Fibroblast of lung (primary cell): Measurements from ENCODE around the gene MIX23. TPM values are rescaled to one million over a fixed set of nuclear protein-coding genes. Genes with fewer than 3 reads are reported as not detected.

Experiments used
- DNase-seq, 2 donors: peaks; one replicate each; pipeline versions ENCODE4 v3.0.0 to v3.0.0-alpha.2; 2010; ENCODE audit warnings: low read depth in 2 of 2
- H2AFZ ChIP-seq: 2 replicates; pipeline ENCODE4 v1.5.1; 2012; ENCODE audit warnings: low read length, control low read depth, inconsistent platforms
- H3K27ac ChIP-seq: 2 replicates; pipeline ENCODE4 v1.5.1; 2011; ENCODE audit warnings: low read length, control low read depth; ENCODE audit not compliant: insufficient read depth
- H3K27me3 ChIP-seq: 2 replicates; pipeline ENCODE4 v1.5.1; 2011; ENCODE audit warnings: mild to moderate bottlenecking, low read length; ENCODE audit not compliant: control insufficient read depth, insufficient read depth
- H3K36me3 ChIP-seq: 2 replicates; pipeline ENCODE4 v1.5.1; 2011; ENCODE audit warnings: low read length; ENCODE audit not compliant: control insufficient read depth, insufficient read depth
- H3K4me1 ChIP-seq: 2 replicates; pipeline ENCODE4 v1.5.1; 2011; ENCODE audit warnings: low read length; ENCODE audit not compliant: control insufficient read depth, insufficient read depth; ENCODE audit errors: extremely low read depth
- H3K4me2 ChIP-seq: 2 replicates; pipeline ENCODE4 v1.5.1; 2011; ENCODE audit warnings: low read length, control low read depth; ENCODE audit not compliant: insufficient read depth; ENCODE audit errors: extremely low read depth
- H3K4me3 ChIP-seq, 4 experiments: fragments of 200-600 bp in 1 of 4; sonication (generic) in 1 of 4; replicated peaks in 1 of 4; 2 replicates each; pipeline ENCODE4 v1.5.1; 2011 to 2016; ENCODE audit warnings: low read length in 4 of 4, low read depth in 3 of 4, mild to moderate bottlenecking in 3 of 4, control low read depth in 2 of 4, inconsistent platforms in 1 of 4, mixed read lengths in 1 of 4; ENCODE audit not compliant: insufficient read depth in 1 of 4; ENCODE audit errors: control extremely low read depth in 1 of 4
- H3K79me2 ChIP-seq: 2 replicates; pipeline ENCODE4 v1.5.1; 2012; ENCODE audit warnings: mild to moderate bottlenecking, low read length, inconsistent platforms; ENCODE audit not compliant: control insufficient read depth, insufficient read depth
- H3K9ac ChIP-seq: 2 replicates; pipeline ENCODE4 v1.5.1; 2011; ENCODE audit warnings: mild to moderate bottlenecking, low read length, control low read depth; ENCODE audit not compliant: insufficient read depth
- H3K9me3 ChIP-seq: 2 replicates; pipeline ENCODE4 v1.5.1; 2012; ENCODE audit warnings: low read depth, low read length; ENCODE audit not compliant: control insufficient read depth, insufficient read depth
- H4K20me1 ChIP-seq: 2 replicates; pipeline ENCODE4 v1.5.1; 2011; ENCODE audit warnings: low read length; ENCODE audit not compliant: control insufficient read depth, insufficient read depth; ENCODE audit errors: extremely low read depth
- CTCF ChIP-seq, 2 donors: IDR thresholded peaks in 1 of 2; conservative IDR thresholded peaks in 1 of 2; 1 replicate in 1 of 2; 2 replicates in 1 of 2; pipeline ENCODE4 v1.5.1; 2011 to 2012; ENCODE audit warnings: low read length in 2 of 2, control low read depth in 1 of 2, inconsistent platforms in 1 of 2, low read depth in 1 of 2, mild to moderate bottlenecking in 1 of 2
- EZH2 ChIP-seq: IDR thresholded peaks from 2 replicates; pipeline ENCODE4 v1.5.1; 2012; ENCODE audit warnings: low read length, control low read depth, mild to moderate bottlenecking; ENCODE audit errors: missing control alignments
- polyA plus RNA-seq, 2 donors: library from polyadenylated mRNA; depleted of rRNA in 1 of 2; stranded (reverse) in 1 of 2; unstranded in 1 of 2; fragments of >200 nt; gene quantifications; 2 replicates each; pipeline ENCODE4 v1.2.1, GENCODE V29; 2011 to 2012; ENCODE audit warnings: missing spikeins in 1 of 2
- total RNA-seq: library from RNA; depleted of rRNA; stranded (reverse); fragments of >200 nt; gene quantifications from 2 replicates; pipeline ENCODE4 v1.2.1, GENCODE V29; 2014

Gene MIX23
- total and polyA plus RNA-seq, 2 donors (not counting 1 experiment from before 2014, with no cell fraction given) = 22.3 to 30.9 TPM

- no peak overlapping the region for H3K4me3 ChIP-seq
- H3K4me1 ChIP-seq = no peaks in the 10 kb centered on the region
These were observed 29.1 kb downstream of the MIX23 start for GRCh38 chr3:122353893-122354401.

GRCh38 chr3:122353215-122353614 lies 29.8 kb downstream of the MIX23 start:
- Histone ChIP-seq H3K4me1 (no peaks in the 10 kb centered on the region), H2AFZ (no peak overlapping the region), H3K9ac (no peak overlapping the region), H3K79me2 (no peaks in the 10 kb centered on the region), H3K4me2 (no peak overlapping the region), H3K36me3 (no peaks in the 10 kb centered on the region), H3K27ac (no peak overlapping the region), H3K4me3 (no peak overlapping the region), H3K9me3 (no peaks in the 10 kb centered on the region), H3K27me3 (no peaks in the 10 kb centered on the region), H4K20me1 (no peaks in the 10 kb centered on the region)
- TF ChIP-seq EZH2 (no peak), CTCF (conservative IDR thresholded peaks at IDR 0.05 in 1 of 2, IDR thresholded peaks at IDR 0.05 in 1 of 2; ENCODE audit: low read depth in 1 of 2, low read length in 2 of 2) (no peak)
- no peak for DNase-seq

More at GRCh38 chr3:122353893-122354401, 29.1 kb downstream of the MIX23 start:
- no peak overlapping the region for H2AFZ ChIP-seq
- H3K79me2 ChIP-seq = no peaks in the 10 kb centered on the region
- H3K36me3 ChIP-seq = no peaks in the 10 kb centered on the region
- TF ChIP-seq CTCF (conservative IDR thresholded peaks at IDR 0.05 in 1 of 2, IDR thresholded peaks at IDR 0.05 in 1 of 2; ENCODE audit: low read depth in 1 of 2, low read length in 2 of 2) = no peak
- TF ChIP-seq EZH2 = no peak
- no peaks in the 10 kb centered on the region for H3K9me3 ChIP-seq
- no peak for DNase-seq
- no peak overlapping the region for H3K9ac ChIP-seq
- H3K27ac ChIP-seq = no peak overlapping the region
- no peak overlapping the region for H3K4me2 ChIP-seq
- H3K27me3 ChIP-seq = no peaks in the 10 kb centered on the region
- no peaks in the 10 kb centered on the region for H4K20me1 ChIP-seq

- DNase-seq = no peak
- Histone ChIP-seq H3K4me3 (no peak overlapping the region), H3K36me3 (no peaks in the 10 kb centered on the region), H3K9me3 (no peaks in the 10 kb centered on the region), H2AFZ (no peak overlapping the region), H3K27me3 (no peaks in the 10 kb centered on the region), H3K4me1 (no peaks in the 10 kb centered on the region), H3K9ac (no peak overlapping the region), H3K4me2 (no peak overlapping the region), H3K79me2 (no peaks in the 10 kb centered on the region), H3K27ac (no peak overlapping the region), H4K20me1 (no peaks in the 10 kb centered on the region)
- no peak for TF ChIP-seq EZH2
- no peak for TF ChIP-seq CTCF (conservative IDR thresholded peaks at IDR 0.05 in 1 of 2, IDR thresholded peaks at IDR 0.05 in 1 of 2; ENCODE audit: low read depth in 1 of 2, low read length in 2 of 2)
These were observed 31.4 kb downstream of the MIX23 start for GRCh38 chr3:122351612-122352011.
